ENCODE data around the gene OSBPL10. TPM values are rescaled to one million over a fixed set of nuclear protein-coding genes. Genes with fewer than 3 reads are reported as not detected.
A peak's percentile ranks its signal among the peaks of the same experiment; 100 is the strongest.

OSBPL10 gene
- total RNA-seq, 1 donor from 2014 or later: 8.9 TPM

DNA sequence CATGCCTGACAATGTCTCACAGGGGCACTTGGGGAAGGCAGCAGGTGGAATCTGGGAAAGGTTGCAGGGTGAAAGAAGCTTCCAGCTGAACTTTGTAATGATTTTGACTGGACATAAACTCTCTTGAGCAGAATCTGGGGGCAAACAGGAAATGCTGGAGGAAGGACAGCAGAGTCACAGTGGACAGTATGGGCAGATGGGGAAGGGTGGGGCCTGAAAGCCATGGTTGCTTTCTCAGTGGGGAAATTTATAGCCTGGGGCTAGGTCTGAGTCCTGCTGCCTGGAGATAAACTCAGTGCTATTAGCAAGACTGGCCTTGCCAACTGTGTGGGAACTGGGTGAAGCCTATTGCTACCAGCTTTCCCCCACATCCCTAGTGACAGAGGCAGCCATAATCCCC, 203.2 kb downstream of the OSBPL10 start:
- no peak for DNase-seq (ENCODE audit: low read depth in 2 of 2)

- peak; percentile 11 to 16 for DNase-seq (ENCODE audit: low read depth in 2 of 2)
Measured at GRCh38 chr3:31777092-31777491, 204.0 kb downstream of the OSBPL10 start.

DNA sequence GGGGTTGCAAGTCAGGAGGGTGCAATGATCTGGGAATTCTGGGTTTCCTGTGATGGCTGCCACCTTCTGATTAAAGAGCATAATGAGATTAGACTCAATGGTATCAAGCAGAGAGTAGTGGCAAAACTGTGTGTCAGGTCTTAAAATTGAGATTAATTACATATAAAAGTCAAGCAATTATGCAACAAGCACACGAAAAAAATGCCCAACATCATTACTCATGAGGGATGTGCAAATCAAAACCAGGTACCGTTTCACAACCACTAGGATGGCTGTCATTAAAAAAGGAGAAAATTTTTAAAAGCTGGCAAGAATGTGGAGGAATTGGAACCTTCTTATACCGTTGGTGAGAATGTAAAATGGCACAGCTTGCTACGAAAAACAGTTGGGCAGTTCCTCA, 205.0 kb downstream of the OSBPL10 start:
- no peak for DNase-seq (ENCODE audit: low read depth in 2 of 2)

- no peak for DNase-seq (ENCODE audit: low read depth in 2 of 2)
Measured at GRCh38 chr3:31775383-31775782, 205.7 kb downstream of the OSBPL10 start.

- DNase-seq (ENCODE audit: low read depth in 2 of 2): no peak
Measured at GRCh38 chr3:31772758-31773473, 208.1 kb downstream of the OSBPL10 start.

DNA sequence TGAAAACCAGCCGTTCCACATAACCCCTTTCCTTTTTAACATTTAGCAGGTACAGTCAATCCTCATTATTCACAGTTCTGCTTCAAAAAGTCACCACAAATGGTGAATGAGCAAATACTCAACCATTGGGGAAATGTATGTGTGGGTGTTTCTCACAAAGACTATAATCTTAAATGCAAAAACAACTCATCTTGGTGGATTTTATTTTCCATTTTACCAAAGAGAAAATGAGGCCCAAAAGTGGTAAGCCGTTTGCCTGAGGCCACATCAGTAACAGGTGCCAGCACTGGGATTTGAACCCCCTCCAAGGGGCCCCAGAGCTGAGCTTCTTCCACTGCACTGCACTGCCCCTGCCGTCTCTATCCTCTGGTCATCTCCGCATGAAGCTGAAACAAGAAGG, 208.8 kb downstream of the OSBPL10 start:
- no peak for DNase-seq (ENCODE audit: low read depth in 2 of 2)

DNA sequence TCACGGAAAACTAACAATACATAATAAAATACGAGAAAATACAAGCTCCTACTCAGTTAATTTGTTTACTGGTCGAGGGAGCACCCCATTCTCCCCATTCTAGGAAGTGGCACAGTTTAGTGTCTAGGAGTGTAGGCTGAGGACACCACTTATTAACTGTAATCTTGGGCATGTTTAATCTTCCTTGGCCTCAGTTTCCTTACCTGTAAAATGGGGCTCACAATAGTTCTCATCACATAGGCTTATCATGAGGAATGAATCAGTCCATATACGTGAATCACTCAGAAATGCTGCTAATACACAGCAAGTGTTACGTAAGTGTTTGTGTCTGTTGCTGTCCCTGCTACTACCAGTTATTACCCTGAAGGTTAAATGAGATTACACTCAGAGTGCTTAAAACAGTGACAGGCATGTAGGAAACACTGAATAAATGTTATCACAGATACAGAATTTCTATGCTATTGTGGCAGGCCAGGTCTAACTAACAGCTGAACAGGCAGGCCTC, 210.2 kb downstream of the OSBPL10 start:
- no peak for DNase-seq (ENCODE audit: low read depth in 2 of 2)

- peak; percentile 66 to 79 for DNase-seq (ENCODE audit: low read depth in 2 of 2)
Measured at GRCh38 chr3:31768479-31769125, 212.5 kb downstream of the OSBPL10 start.

- no peak for DNase-seq (ENCODE audit: low read depth in 2 of 2)
Measured at GRCh38 chr3:31767920-31768319, 213.1 kb downstream of the OSBPL10 start.

GRCh38 chr3:31766669-31767068, 214.4 kb downstream of the OSBPL10 start:
- no peak for DNase-seq (ENCODE audit: low read depth in 2 of 2)

- no peak for DNase-seq (ENCODE audit: low read depth in 2 of 2)
Measured at GRCh38 chr3:31765871-31766270, 215.2 kb downstream of the OSBPL10 start.

GRCh38 chr3:31763731-31764130, 217.3 kb downstream of the OSBPL10 start:
- no peak for DNase-seq (ENCODE audit: low read depth in 2 of 2)

- DNase-seq (ENCODE audit: low read depth in 2 of 2): no peak
Measured at GRCh38 chr3:31762888-31763351, 218.1 kb downstream of the OSBPL10 start.

GRCh38 chr3:31762097-31762764, 218.8 kb downstream of the OSBPL10 start:
- no peak for DNase-seq (ENCODE audit: low read depth in 2 of 2)

GRCh38 chr3:31760654-31761053, 220.4 kb downstream of the OSBPL10 start:
- DNase-seq (ENCODE audit: low read depth in 2 of 2): no peak

DNA sequence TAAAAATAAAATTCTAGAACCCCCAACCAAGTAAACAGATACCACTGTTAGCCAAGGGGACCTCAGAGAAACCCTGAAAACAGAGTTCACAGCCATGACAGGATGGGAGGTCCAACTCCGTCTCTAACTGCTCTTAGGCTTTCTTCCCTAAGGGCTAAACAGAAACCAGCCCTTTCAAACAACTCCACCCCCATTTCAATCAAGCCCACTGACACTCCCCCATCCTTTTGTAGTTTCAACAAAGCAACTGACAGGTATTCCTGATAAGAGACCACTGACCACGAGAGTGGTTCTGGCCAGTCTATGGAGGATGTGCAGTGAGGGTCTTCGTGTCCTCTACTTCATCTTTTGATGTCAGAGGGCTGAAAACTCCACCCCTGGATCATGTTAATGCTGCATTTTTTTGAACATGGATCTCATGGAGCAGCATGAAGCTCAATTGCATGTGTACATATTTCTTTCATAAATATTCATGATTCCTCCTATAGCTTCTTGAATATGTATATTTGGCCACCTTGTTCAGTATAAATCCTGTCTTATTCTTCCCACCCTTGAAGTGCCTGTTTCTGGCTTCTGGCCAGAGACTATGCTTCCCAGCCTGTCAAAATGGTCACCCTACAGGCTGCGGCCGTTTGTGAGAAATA, 222.6 kb downstream of the OSBPL10 start:
- no peak for DNase-seq (ENCODE audit: low read depth in 2 of 2)

- DNase-seq (ENCODE audit: low read depth in 2 of 2): peak in 1 of 2 donors; percentile 74
Measured at GRCh38 chr3:31755926-31756658, 225.0 kb downstream of the OSBPL10 start.

- DNase-seq (ENCODE audit: low read depth in 2 of 2): no peak
Measured at GRCh38 chr3:31754575-31755278, 226.3 kb downstream of the OSBPL10 start.

- DNase-seq (ENCODE audit: low read depth in 2 of 2): no peak
Measured at GRCh38 chr3:31753050-31753425, 228.0 kb downstream of the OSBPL10 start.

- DNase-seq (ENCODE audit: low read depth in 2 of 2): no peak
Measured at GRCh38 chr3:31752305-31753049, 228.6 kb downstream of the OSBPL10 start.
